HG03439 (cell line): Measurements from ENCODE around the gene RALGAPA2.

ENCODE experiments used
- ATAC-seq: cut with Tn5 transposase; IDR thresholded peaks from one replicate; pipeline ENCODE4 v1.9.1; 2021; ENCODE audit warnings: mild to moderate bottlenecking, moderate library complexity; ENCODE audit not compliant: unreplicated experiment

The RALGAPA2 gene

DNA sequence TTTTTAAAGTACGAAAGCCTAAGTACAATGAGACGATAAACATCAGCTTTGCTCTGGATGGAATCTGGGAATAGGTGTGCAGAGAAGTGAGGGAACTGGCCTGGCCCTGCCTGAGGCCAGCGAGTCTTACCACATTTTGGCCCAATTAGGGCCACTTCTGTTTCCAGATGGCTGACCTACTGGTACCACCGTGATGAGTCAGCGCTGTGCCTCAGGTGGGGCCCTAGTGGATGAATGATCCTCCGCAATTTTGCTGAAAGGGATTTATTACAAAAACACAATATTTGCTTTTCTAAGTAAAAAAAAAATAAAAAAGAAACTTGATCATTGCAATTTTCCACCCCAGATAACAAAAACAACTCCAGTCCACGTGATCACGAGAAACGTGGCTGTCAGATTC lies 322.1 kb downstream of the RALGAPA2 start:
- ATAC-seq, result no peak

DNA sequence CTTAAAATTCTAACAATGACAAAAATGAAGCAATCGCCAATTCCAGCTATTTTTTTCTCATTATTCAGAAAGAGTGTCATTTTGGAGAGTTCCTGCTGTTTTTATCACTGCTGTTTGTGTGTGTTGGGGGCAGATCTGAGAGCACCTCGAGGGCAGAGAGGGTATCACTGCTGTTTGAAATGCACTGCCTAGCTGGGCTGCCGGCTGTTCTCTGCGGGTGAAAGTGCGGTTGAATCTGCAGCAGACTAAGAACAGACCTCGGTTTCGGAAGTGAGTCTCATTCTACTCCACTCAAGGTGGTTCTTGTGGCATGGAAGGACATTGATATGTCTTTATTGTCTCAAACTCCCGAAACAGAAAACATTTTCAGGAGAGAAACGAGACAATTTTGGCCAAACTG lies 326.3 kb downstream of the RALGAPA2 start:
- ATAC-seq, result no peak

DNA sequence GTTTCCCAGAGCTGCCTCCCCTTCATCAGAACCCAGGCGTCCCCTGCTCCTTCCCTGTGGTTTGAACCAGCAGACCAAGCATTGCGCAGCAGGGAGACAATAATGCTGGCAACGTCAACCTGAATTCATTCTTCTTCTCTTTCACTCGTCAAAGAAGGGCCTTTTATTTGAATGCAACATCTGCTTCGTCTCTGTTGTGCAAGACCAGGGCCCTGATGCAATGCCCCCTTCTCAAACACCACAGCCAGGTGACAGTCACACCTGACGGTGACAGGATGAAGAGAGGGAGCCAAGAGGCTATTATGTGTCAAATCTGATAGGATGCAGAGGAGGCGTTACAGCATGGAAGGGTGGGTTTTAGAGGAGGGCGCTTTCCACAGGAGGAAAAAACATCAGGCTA lies 336.6 kb downstream of the RALGAPA2 start:
- no peak for ATAC-seq

DNA sequence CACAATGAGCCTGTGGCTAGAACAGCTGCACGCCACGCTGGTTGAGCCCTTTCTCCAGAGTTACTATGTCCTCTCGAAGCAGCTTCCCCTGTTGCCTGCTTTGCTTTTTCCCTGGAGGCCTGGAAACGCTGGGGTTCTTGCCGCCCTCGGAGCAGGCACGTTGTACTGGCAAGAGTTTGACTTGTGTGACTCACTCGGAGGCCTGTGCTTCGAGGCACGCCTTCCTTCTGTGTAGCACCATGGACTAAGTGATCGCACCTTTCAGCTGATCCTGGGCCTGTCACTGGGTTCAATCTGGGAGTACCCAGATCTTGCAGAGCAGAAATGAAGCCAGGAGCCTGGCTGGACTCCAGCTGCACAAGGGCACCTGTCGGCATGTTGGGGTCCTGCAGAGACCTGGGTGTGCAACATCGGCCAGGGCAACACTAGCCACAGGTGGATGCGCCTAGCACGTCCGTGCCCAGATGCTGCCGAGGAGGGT lies 339.3 kb downstream of the RALGAPA2 start:
- no peak for ATAC-seq

DNA sequence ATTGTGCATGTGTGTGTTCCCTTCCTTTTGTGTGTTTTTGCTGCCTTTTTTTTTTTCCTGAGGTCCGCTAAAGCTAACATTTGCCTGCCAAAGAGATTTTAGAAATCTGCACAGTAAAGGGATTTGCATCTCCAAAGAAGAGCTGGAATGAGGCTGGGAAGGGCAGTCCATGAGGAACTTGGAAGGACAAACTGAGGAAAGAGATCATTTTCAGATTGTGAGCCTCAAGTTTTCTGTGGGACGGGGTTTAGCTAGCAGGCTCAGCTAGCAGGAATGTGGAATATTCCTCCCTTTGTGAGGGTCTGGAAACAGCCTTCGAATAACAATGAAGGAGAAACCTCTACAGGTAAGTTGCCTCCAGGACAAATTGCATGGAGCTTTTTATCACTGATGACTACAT lies 340.8 kb downstream of the RALGAPA2 start:
- ATAC-seq, result no peak

DNA sequence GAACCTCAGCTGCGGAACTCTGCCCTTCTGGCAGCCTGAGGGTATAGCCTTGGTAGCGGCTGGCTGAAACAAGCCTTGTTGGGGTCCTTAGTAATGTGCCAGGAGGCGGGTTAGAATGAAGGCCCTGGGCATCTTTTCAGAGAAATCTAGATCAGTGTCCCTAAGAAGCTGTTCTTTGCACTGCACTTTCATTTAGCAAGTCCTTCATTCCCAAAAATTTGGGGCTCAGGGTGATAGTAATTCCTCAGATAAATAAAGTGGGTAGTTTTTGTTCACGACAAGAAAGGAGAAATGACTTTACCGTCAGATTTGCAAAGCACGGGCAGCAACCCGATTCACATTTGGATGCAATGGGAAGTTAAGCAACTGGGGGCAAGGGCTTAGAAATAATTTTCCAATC lies 341.4 kb downstream of the RALGAPA2 start:
- no peak for ATAC-seq

DNA sequence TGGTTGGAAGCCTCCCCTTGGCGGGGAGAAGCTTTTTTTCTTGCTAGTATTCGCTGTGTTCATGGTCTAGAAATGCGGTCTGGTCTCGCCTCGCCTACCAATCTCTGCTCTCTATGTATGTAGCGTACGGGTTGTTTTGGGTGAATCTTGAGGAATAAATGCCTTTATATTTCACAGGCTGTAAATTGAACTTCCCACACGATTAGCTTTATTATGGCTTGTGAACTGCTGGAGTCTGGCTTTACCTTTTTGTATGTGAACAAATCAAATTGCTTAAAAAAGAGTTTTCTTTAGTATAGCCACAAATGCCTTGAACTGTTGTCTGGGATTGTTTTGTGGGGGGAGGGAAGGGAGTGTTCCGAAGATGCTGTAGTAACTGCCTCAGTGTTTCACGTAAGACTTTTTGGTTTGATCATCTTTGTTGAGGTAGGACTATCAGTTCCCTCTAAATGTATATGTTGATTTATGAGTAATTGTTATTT lies 342.3 kb downstream of the RALGAPA2 start:
- no peak for ATAC-seq

DNA sequence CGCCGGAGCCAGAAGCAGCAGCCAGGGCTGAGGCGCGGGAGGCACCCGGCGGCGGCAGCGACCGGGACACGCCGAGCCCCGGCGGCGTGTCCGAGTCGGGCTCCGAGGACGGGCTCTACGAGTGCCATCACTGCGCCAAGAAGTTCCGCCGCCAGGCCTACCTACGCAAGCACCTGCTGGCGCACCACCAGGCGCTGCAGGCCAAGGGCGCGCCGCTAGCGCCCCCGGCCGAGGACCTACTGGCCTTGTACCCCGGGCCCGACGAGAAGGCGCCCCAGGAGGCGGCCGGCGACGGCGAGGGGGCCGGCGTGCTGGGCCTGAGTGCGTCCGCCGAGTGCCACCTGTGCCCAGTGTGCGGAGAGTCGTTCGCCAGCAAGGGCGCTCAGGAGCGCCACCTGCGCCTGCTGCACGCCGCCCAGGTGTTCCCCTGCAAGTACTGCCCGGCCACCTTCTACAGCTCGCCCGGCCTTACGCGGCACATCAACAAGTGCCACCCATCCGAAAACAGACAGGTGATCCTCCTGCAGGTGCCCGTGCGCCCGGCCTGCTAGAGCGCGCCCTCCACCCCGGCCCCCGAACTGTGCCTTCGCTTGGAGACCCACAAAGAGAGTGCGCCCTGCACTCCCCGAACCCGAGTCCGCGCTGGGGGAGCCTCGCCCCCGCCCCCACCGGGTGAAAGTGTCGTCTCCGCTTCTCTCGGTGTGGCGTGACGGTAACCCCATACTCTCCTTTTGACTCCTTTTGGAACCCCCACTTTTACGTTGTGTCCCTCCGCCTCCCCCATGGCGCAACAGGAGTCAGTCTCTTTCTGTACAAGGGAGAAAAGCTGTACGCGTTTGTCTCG lies 343.0 kb downstream of the RALGAPA2 start:
- ATAC-seq, result no peak

DNA sequence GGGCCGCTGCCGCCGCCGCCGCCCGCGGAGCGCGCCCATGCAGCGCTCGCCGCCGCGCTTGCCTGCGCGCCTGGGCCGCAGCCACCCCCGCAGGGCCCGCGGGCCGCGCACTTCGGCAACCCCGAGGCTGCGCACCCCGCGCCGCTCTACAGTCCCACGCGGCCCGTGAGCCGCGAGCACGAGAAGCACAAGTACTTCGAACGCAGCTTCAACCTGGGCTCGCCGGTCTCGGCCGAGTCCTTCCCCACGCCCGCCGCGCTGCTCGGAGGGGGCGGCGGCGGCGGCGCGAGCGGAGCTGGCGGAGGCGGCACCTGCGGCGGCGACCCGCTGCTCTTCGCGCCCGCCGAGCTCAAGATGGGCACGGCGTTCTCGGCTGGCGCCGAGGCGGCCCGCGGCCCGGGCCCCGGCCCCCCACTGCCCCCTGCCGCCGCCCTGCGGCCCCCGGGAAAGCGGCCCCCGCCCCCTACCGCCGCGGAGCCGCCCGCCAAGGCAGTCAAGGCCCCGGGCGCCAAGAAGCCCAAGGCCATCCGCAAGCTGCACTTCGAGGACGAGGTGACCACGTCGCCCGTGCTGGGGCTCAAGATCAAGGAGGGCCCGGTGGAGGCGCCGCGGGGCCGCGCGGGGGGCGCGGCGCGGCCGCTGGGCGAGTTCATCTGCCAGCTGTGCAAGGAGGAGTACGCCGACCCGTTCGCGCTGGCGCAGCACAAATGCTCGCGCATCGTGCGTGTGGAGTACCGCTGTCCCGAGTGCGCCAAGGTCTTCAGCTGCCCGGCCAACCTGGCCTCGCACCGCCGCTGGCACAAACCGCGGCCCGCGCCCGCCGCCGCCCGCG lies 343.8 kb downstream of the RALGAPA2 start:
- ATAC-seq, result no peak

DNA sequence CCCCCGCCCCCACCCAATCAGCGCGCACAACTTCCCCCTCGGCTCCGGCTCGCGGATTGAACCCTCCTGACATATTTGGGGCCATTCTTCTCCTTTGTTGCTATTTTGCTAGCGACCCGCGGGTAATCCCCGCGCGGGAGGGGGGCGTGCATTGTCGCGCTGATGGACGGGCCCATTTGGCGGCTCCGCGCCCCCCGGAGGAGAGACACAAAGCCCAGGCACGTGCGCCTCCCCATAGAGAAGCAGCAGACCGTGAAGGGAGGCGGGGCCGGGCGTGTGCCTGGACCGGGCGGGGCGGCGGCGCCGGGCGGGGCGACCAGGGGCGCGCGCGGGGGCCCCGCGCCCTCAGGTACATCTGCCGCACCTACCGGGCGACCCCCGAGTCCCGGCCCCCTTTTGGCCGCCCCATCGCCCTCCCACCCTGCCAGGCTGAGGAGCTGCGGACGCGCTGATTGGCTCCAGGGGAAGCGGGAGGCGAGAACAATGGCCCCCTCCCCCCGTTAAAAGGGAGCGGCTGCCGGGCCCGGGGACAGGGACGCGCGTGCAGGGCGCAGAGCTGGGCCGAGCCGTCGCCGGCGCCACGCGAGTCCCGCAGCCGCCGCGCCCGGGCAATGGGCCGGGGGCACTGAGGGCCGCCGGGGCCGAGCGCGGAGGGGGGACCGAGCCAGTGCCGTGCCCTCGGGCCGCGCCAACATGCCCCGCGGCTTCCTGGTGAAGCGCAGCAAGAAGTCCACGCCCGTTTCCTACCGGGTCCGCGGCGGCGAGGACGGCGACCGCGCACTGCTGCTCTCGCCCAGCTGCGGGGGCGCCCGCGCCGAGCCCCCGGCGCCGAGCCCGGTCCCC lies 344.6 kb downstream of the RALGAPA2 start, which contains the start of gene INSM1:
INSM1 (plus strand) TSS at position 530 of the 843 bp plus-strand sequence; CDS start at position 694, 164 bp downstream.
- ATAC-seq, result no peak

DNA sequence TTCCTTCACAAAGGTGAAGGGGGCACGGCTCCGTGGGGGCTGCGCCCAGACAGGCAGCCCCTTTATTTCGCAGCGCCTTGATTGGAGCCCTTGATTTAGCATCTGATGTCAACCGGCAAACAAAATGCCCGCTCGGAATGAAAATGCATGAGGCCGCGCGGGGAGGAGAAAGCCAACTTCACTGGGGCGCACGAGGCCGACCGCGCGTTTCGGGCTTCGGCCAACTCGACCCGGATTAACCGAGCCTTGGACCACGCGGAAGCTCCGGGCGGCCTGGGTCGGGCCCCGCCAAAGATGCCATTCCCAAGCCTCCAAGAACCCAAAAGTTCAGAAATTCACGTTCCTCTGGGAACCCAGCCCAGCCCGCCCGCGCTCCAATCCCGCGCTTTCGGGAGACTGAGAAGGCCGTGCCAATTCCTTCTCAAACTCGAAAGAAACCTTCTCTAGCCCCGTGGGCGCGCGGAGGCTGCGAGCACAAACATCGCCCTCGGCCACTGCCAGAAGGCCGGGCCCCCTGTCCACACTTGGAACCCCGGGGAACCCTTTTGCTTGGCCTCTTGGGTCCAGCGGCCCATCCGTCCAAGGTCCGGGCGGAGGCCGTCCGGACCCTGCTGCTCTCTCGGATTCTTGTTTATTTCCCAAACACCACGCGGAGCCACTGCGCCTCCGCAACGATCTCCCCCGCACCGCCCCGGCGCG lies 345.4 kb downstream of the RALGAPA2 start:
- no peak for ATAC-seq

DNA sequence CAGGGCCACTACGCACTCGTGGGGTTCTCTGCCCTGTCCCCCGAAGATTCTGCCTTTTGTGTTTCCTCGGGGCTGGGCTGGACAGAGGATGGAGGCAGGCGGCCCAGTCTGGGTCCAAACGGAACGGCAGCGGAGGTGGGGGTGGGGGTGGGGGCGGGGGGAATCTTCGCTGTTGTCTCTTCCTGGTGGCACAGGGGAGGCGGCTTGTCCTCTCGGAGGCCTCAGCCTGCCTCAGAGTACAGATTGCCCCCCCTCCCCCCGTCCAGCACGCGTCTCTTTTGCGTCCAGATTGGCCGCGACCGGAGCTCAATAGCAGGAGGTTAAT lies 345.9 kb downstream of the RALGAPA2 start:
- ATAC-seq, result no peak

DNA sequence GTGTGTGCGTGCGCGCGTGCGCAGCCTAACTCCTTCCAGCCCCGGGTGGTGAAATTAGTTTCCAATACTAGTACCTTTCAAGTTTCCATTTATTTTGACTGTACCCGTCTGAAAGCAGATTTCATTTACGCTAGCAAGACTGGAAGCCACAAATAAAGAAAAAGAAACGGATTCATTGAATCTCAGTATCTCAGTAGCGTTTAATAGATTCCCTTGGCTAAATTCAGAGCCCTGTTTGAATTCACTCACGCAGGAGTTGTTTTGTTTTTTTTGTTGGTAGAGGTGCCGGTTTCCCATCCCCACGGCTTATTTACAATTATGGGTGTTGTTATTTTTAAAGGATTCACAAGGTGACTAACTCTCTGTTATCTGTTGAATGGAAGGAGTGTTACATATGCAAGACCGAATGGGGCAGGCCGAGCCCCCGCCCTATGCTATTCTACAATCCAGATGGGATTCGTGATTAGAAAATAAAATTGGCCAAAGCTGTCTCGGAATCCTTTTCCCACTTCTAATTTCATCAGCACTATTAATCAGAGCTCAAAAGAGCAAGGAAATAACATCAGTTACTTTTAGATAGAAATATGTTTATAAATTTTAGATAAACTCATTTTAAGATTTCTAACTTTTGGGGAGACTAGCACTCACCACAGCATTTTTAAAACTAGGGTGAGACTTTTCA lies 346.8 kb downstream of the RALGAPA2 start:
- ATAC-seq, result no peak

DNA sequence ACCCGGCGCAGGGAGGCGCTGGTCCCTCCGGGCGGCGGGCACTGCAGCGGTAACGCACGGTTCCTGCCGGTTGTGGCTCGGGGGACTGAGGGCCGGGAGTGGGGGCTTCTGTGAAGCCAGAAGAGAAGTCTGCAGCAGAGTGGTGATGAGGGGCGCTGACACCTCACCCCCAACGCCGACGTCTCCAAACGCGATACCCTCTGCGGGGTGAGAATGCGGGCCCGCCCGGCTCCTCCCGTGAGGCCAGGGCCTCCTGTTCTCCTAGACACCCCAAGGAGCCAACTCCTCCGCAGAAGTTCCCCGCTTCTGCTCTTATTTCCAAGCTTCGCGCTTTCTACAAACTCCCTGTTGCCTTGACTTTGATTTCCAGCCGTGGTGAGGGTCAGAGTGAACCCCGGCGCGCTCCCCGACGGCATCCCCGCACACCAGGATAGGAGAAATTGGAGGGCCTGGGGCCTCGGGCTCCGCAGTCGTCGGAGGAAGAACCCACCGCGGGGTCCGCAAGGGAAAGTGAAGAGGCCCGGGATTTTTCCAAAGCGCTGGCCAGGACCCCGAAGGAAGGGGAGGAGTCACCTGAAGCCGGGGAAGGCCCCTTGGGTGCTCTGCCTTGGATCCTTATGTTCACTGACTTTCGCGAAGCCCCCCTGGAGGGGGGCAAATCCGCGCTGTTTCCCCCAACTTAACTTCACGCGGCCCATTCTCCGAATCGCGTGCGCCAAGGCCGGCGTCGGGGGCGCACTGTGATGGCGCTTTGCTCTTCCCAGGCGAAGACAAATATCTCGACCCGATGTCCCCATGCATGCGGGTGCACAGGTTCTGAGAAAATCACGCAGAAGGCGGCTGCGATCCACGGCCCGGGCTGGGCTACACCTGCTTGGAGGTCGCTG lies 347.6 kb downstream of the RALGAPA2 start:
- ATAC-seq, result no peak

DNA sequence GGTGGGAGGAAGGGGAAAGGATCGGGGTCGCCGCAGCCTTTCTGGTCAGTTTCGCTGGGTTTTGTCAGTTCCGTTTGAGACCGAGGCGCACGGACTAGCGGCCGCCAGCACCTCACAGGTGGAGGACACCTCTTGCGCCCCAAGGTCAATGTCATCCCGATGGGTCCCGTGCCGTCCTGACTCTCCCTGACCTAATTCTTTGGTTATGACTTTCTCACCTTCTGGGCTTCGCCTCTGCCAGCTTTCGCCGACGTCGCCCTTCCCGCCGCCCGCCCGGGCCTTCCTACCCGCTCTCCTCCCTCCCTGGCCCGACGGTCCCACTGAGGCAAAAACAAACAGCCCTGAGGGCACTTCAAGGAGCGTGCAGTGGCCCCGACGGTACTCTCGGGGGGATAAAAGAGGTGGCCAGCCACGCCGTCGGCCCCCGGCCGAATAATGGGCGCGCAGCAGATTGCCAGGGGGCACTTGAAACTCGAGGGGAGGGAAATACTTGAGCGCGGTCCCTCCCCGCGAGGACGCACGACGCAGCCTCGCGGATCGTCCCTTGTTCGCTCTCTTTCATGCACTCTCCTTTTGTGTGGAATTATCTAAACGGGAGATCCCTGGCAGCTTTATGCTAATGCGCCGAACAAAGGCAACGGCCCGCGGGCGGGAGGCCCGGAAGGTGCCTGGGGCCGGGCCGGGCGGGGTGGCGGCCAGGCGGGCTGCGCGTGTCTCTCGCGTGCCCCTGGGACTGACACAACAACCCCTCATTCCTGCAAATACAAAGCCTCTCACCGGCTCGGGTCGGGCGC lies 348.4 kb downstream of the RALGAPA2 start:
- no peak for ATAC-seq

DNA sequence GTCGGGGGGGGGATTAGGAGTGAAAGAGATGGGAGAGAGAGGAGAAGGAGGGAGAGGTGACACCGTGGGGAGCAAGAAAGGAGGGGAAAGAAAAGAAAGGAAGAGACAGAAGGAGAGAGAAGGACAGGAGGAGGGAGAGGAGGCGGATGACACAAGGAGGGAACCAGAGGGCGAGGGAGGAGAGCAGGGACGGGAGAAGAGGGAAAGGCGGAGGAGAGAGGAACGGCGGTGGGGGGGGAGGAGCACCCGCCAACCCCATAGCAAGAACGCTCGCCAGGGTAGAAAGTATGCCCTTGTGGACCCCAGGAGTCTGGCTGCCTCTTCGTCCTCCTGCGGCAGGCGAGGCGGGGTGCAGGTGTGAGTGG lies 349.0 kb downstream of the RALGAPA2 start:
- ATAC-seq, result no peak

DNA sequence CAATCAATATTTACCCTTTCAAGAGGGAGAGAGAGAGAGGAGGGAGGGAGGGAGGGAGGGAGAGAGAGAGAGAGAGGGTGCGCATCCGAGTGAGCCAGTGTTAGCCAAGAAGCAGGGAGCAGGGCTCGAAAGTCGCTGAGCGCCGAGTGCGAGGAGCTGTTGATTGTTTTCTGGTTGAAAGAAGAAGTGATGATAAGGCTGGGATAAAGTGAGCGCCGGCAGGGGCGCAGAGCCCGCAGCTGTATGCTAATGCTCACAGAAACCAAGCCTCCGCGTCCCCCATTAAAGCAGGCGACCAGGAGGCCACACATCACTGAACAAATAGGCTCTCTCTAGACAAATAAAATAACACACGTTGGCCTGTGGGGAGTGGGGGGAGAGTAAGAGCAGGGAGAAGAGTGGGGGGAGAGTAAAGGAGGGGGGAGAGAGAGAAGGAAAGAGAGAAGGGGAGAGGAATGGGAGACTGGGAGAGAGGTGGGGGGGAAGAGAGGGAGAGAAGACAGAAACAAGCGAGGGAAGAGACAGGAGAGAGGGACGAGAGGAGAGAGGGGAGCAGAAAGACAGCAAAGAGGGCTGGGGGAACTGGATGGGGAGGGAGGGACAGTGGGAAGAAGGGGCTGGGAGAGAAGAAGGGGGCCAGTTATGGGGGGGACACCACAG lies 349.5 kb downstream of the RALGAPA2 start:
- ATAC-seq, result no peak

DNA sequence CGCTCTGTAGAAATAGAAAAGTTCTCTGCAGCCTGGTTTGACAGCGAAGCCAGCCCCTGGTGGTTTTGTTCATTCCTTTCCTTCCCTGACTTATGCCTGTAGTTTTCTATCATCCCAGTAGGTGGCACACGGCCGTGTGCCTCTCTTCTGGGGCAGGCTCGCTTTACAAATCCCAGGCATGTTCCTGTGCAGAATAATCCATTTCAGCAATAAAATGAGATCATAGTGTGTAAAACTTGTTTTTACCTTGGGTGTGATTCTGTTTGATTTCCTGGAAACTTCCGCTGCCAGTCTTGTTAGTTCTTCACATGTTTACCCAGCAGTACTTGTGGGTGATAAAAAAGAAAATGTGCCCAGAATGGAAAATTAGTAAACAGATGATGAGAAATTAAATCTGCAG lies 352.0 kb downstream of the RALGAPA2 start:
- ATAC-seq, result no peak
